CMK (cell line): ENCODE data around the gene TRDN.
"Not testable (repeated sequence)": the region's sequence is repeated elsewhere in the genome, so short reads cannot be mapped to it uniquely, and the experiment has no call there.

Experiments used
- DNase-seq: peaks from one replicate; pipeline ENCODE4 v3.0.0-alpha.2; 2010; ENCODE audit warnings: low read depth

Gene TRDN

DNA sequence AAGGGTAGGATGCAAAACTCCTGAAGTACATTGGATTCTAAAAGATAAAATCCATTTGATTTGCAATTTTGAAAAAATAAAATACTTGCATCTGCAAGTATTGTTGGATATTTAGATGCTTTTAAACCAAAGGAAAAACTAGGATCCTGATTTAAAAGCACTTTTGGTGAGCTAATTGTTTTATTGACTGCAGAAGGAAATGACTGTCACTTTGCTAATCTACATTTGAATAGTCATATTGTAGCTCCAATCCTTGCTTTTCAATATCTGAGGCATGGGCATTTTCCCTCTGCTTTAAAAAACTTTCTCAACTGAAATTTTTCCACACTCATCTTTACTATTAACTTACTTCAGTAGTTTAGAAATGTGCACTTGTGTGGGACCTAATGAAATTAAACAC lies 74.1 kb downstream of the TRDN start:
- DNase-seq, result no peak

DNA sequence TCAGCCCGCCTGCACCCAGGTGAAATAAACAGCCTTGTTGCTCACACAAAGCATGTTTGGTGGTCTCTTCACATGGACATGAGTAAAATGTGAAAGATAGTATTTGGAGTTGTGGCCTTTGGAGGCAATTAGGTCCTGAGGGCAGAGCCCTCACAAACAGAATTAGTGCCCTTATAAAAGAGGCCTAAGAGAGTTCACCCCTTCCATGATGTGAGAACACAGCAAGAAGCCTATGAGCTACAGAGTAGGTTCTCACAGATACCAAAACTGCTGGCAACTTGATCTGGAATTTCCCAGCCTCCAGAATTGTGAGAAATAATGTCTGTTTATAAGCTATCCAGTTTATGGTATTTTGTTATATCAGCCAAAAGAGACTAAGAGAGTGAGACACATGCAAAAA lies 74.5 kb downstream of the TRDN start:
- DNase-seq, result no peak

DNA sequence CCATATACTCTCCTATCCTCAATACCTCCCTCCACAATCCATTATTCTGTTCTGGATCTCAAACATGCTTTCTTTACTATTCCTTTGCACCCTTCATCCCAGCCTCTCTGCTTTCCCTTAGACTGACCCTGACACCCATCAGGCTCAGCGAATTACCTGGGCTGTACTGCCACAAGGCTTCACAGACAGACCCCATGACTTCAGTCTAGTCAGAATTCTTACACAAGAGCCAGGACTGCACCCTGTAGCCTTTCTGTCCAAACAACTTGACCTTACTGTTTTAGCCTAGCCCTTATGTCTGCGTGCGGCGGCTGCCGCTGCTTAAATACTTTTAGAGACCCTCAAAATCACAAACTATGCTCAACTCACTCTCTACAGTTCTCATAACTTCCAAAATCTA lies 76.9 kb downstream of the TRDN start:
- DNase-seq, result not testable (repeated sequence)

DNA sequence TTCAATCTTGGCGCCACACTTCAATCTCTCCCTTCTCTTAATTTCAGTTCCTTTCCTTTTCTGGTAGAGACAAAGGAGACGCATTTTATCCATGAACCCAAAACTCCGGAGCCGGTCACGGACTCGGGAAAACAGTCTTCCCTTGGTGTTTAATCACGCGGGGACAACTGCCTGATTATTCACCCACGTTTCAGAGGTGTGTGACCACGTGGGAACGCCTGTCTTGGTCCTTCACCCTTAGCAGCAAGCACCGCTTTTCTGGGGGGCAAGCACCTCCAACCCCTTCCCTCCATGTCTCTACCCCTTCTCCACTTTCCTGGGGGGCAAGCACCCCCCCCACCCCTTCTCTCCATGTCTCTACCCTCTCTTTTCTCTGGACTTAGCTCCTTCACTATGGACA lies 79.3 kb downstream of the TRDN start:
- not testable (repeated sequence) for DNase-seq

DNA sequence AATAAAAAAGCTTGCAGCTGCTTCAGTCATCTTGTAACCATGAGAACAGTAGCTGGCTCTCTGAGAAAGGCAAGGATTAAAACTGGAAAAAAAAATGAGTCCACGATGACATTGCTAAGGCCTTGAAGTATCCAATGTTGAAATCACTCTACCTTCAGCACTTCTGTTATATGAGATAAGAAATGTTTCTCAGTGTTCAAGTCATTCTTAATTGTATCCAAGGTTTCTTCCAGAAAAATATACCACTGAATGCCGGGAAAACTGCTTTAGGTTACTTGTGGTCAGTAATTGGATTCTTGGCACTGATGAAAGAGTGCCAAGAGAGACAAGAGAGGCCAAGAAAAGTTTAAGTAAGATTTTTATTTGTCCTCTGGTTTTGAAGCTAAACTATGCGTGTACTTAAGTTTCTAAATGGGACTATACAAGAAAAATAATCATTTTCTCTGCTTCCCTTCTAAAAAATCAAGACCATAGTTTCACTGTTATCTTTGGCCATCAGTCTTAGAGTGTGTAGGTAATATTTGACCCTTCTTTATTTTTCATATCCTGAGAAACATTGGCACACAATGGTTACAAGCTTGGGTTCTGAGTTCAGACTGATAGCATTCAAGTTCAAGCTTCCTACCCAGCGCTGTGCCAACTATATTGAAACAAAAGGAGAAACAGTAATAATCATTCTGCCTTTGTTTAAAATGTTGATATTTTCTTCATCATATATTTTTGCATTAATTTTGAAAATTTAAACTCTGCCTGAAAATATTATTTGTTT lies 84.6 kb downstream of the TRDN start:
- DNase-seq, result no peak

DNA sequence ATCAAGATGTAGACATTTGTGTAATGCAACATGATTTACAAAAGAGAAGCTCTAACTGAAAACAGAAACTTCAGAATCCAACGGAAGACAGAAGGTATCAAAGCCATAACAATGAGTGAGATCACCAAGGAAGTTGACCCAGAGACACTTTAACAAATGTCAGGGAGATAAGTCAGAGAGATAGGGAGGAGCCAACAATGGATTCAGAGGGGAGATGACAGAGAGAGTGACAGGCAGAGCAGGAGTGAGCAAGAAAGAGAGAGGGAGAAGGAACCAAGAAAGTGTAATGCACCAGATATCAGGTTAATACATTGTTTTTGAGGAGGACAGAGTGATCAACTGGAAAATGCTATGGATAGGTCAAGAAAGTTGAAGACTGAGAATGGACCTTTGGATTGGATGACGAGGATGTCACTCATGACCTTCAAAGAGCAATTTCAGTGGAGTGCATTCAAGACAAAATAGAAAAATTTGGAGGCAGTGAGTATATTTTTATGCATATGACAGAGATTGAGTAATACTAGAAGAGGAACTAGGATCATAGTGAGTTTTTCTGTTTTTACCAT lies 86.6 kb downstream of the TRDN start:
- DNase-seq, result no peak

DNA sequence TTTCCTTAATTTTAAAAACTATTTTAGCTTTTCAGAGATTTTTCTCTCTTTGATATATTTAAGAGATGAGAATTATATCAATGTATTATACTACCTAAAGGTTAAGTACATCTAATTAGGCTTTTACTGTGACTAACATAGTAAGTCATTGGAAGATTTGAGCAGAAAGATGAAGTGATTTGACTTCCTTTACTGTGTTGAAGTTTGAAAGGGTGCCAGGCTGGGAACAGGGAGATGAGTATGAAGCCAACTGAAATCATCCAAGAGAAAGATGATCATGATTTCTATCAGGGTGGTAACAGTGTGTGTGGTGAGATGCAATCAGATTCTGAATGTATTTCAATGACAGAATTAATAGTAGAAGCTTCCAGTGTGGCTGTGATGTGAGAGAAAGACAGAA lies 87.3 kb downstream of the TRDN start:
- DNase-seq, result no peak

DNA sequence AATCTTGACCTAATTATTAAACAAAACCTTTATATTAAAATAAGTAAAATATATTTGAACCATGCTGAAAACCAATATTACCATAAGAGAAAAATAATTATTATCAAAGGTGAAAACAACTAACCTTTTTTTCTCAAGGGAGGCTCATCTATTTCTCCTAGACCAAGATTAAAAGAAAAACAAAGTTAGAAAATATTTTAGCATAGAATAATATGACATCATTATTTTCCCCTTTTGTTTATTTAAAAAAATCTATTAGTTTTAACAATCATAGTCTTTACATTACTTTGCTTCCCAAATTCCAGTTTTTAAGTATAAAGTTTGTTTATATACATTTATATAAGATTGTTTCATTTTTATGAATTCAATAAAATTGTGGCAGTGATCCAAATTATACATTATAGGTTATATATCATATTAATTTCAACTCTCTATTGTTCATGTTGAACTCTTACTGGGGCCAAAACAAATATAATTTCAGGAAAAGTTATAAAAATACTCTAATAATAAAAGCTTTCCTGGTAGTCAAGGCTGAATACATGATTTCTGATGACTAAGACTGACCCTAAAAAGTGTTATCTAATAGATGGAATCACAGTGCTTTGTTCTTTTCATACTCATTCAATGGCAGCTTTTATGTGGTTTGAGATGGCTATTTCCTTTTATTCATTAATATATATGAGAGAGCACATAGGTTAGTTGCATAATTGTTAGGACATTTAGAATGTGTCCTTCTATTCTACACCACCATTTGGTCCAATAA lies 89.4 kb downstream of the TRDN start:
- no peak for DNase-seq

DNA sequence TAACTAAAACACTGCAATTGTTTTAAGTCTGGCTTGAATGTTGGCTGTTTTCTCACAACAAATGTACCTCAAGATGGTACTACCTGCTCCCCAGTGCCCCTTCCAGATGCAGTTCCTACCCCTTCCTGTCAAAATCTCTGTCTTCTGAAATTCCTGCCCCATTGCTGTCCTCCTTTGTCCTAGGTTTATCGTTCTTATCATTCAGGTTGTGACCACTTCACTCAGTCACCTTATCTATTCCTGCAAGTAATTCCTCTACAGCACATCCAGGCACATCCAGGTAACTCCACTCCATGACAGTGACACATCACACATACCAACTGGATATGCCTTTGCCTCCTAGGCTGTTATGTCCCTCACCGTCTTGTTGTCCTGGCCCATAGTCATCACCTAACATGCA lies 90.2 kb downstream of the TRDN start:
- DNase-seq, result no peak

DNA sequence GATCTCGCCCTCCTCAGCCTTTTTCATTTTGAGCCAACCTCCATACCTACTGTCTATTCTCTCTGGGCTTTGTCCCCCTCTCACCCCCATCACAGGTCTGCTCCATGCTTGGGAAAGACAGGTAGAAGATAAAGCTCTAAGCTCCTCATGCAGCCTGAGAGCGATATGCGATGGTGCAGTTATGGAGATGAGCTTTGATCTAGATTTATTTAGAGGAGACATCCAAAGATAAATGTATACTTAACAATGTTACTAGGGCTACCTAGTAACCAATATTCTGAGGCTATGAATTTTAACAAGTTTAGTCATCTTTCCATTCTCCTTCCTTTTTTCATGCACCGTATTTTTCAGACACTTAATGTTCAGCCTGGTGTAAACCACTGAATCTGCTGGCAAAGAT lies 95.3 kb downstream of the TRDN start:
- no peak for DNase-seq

DNA sequence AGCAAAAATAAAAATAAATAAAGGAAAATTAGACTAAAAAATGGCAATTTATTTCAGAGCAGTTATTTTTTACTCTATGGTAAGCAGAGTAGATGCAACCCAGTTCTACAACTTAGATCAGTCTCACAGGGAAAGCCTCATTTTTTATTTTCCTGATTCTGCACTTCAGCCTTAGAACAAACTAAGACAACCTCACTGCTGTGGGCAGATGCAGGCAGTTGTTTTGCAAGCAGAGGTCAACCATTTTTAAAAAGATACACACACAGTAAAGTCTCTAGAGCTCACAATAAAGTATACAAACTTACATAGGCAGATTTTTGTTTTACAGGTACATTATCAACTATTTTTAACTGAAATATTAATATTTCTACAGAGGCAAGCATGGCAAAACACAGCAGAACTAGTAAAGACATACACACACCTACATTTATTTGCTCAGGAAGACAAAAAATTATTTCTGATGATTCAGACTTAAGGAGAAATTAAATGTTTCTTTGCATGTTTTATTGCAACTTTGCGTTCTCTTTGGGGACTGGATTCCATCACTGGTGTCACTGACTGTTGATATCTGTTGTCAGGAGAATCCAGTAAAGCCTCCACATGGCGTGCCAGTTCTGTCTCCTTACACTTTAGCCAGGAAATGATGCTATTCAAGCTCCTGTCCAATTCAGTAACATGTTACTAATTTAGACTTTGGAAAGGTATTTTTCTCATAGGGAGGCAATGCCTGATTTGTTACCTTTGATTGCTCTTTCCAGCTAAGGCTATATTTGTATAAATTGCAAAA lies 102.7 kb downstream of the TRDN start:
- no peak for DNase-seq

DNA sequence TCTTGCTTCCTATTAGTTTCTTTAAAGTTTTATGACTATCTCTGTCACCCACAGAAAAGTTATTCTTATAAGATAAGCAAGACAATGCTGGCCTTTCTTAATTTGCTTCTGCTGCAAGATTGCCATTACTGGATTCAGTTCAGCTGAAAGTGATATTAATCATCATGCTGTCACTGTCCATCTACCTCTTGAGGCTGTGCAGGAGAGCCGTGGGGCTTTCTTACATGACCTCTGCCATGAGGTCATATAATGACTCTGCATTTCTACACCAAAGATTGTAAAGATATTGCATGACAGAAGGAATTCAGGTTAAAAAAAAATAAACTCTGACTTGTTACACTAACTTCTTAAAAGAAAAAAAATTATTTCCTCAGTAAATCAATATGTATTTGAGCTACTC lies 106.9 kb downstream of the TRDN start:
- peak; percentile 36 for DNase-seq

DNA sequence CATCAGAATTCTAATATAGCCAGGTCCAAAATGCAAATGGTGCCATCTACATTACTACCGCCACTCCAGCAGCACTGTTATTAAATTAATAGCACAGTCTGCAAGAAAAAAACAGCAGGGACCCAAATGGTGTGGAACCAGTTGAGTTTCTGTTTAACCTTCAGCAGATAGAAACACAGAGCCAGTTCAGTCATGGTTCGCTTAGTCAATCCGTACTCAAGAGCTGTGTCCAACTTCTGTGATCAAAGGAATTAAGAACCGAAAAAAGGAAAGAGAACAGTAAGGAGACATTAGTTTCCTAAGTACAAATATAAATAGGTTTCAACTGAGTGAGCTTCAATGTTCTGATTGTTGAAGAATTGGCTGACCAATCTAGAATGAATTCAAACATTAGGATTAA lies 107.7 kb downstream of the TRDN start:
- DNase-seq, result no peak

DNA sequence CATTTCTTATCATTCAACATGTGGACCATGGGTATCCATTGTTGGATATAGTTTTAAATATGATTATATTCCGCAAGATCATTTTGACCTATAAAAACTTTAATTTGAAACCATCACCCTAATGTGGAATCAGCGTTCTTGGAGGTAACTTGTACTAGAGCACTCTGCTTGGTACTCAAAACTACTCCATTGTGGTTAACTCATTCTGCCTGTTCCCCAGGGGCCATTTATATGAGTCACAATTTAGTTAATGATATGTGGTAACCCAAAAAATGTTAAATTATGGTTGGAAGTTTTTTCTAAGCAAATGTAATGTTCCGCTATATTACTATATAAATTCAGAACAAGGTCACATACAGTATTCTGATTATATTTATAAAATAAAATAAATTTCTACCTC lies 109.3 kb downstream of the TRDN start:
- no peak for DNase-seq

DNA sequence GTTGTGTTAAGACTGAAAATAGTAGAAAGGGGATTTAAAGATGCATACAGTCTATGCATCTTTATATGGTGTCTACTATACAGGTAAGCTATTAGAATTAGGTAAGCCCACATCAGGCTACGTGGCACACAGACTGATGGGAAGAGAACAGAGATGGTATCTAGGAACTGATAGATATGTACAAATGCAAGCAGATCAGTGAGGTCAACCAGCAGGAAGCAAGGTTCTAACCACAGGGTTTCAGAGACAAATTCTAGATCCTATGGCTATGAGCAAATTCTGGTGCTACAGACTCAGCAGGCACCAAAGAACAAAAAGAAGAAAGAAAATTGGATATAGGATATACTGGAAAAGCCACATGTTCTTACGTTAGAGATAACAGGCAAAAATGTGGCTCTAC lies 110.6 kb downstream of the TRDN start:
- DNase-seq, result no peak

DNA sequence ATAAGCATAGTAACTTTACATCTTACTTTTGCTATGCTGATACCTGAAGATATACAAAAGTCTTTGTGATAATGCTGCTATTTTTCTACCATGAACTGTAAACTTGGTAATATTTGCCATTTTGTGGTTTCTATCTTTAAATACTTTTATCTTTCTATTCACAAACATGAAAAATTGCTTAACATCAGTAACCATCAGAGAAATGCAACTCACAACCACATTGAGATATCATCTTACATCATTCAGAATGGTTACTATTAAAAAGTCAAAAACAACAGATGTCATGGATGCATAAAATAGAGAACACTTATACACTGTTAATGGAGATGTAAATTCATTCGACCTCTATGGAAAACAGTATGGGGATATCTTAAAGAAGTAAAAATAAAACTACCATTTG lies 112.0 kb downstream of the TRDN start:
- DNase-seq, result no peak

DNA sequence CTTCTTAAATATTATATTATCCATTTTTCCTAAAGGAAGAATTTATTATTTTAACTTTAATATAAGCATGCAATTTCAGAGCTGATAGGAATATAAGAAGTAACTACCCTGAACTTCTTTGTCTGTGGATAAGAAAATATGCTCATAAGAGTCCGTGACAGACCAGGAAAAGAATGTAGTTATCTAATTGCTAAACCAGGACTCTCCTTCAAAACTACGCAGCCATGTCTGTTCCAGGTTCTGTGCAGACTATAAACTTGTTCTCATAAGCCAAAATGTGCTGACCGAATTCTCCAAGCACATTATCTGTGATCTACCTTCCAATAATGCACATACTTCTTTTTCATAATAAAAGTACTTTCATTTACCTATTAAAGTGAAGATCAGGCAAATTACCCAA lies 116.5 kb downstream of the TRDN start:
- DNase-seq, result no peak

DNA sequence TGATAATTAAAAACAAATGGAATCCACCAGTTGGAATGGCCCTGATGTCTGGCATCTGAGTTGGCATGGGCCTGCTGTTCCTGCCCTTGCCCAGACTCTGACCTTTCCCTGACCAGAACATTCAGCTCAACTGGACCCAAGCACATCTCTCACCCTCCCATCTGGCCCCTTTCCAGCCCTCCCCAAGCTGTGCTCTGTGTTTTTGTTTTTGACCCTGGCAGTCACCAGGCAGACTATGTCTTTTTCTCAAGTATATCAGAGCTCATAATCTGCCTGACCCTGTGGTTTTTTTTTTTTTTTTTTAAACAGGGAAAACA lies 117.6 kb downstream of the TRDN start:
- DNase-seq, result no peak

DNA sequence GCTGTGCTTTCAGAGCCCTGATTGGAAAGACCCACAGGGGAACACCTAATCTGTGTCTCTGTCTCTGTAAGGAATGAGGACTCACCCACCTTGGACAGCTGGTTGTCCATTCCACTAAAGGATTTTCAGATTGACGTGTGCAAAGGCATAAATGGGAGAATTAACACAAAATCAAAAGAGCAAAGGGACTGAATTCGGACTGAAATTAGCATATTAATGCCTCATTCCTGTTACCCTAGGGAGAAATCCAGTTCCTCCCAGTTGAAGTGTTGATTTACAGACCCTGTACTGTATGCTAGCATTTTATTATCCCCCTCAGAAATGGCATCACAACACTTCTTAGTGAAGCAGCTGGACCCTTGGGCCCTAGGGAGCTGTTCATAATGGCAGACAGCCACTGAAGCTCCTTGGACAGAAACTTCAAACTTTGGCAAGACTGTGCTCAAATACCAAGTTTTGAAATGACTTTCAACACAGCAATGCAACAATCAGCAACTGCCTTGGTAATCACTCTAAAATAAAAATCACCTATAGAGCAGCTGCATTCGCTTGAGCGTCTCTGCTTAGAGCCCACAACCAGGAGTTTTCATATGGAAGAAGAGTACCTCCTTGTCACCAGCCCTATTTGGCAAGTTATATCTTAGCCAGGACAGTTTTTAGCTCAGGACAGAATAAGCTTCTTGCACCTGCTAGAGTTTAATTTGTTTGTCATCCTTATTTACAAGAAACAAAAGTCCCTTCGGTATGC lies 118.1 kb downstream of the TRDN start:
- DNase-seq, result no peak

DNA sequence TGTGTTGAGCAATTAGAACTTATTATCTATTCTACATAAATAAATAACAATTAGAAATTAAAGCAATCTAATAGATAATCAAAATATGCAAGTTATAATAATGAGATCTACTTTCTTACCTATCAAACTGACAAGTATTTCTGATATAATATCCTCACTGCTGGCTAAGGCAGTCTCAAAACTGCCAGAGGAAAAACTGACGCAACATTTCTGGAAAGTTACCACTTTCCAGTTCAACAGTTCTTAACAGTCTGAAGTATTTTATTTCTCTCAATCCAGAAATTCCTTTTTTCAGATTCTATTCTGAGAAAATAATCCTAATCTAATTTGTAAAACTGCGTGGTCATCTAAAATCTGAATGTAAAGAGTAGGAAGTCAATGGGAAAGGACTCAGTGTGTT lies 121.0 kb downstream of the TRDN start:
- DNase-seq, result no peak

DNA sequence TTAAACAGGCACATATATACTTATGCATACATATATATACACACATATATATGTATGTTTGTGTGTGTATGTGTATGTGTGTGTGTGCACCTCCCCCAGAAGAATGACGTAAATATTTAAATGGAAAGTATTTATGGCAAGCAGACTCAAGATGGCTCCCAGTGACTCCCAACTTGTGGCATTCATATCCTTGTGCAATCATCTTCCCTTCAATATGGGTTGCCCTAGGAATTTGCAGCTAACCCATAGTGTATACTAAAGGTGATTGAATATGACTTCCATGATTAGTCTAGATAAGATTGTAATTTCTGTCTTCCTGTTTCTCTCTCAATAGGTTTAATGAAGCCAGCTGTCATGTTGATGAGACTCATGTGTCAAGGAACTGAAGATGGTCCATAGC lies 127.6 kb downstream of the TRDN start:
- DNase-seq, result no peak

DNA sequence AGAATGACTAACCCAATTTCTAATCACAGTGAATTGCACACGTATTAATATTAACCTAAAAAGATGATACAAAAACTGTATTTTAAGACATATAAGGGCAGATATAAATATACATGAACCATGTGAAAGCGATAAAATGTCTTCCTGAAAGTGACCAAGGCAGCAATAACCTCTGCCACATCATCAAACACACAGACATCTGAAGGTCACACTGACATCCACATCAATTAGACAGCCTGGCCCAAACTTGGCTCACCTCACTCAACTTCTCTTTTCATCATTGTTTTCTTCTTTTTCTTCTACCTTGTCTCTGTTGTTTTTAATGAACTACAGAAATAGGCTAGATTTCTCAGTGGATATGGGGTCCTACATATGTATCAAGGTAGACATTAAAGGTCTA lies 128.5 kb downstream of the TRDN start:
- DNase-seq, result no peak
